ENCODE measurements around the gene CYP26C1.

GRCh38 chr10:93095225-93095624 lies 34.6 kb downstream of the CYP26C1 start:
- no peak for TF ChIP-seq RAD21 (IDR thresholded peaks at IDR 0.05; ENCODE audit: low read depth)
- no peak for TF ChIP-seq TAF1 (IDR thresholded peaks at IDR 0.05; ENCODE audit: low read depth)
- TF ChIP-seq NFIC (IDR thresholded peaks at IDR 0.05) = no peak
- TF ChIP-seq CEBPB (IDR thresholded peaks at IDR 0.05) = no peak
- TF ChIP-seq EP300 (IDR thresholded peaks at IDR 0.05; ENCODE audit: borderline replicate concordance) = no peak

Measured in Ishikawa (cell line).